ENCODE results near the gene MARS1. TPM values are rescaled to one million over a fixed set of nuclear protein-coding genes. Genes with fewer than 3 reads are reported as not detected.

Gene MARS1
- total RNA-seq, 1 donor from 2014 or later: 350 TPM

DNA sequence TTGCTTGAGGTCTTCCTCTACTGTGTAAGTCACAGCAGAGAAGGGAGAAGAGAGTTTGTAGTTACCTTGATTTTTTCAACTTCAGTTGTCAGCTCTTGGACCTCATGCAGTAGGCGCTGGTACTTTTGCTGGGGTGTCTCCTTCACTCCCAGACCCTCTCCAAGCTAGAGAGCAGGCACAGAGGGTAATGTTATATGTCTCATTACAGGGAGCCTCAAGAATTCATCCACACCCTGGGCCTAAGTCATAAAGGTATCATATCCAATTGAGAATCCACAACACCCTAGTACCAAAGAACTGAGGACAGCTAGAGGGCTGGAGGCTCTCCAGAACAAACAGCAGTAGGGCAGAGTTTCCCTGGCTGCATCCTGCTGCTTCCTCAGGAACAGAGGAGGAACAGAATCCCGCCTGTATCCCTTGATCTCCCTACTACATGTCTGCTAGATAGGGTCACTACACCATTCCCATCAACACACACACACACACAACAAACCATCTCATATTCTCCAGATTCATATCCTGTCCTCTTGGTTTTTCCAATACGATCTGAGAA, 47.2 kb downstream of the MARS1 start:
- no peak overlapping the region for H3K4me3 Mint-ChIP-seq (ENCODE audit: unreplicated experiment)
- no peaks in the 10 kb centered on the region for H3K27me3 Mint-ChIP-seq (ENCODE audit: low read depth)
- H3K9me3 Mint-ChIP-seq (ENCODE audit: low read depth): no peaks in the 10 kb centered on the region
- TF ChIP-seq, protein P1, sequence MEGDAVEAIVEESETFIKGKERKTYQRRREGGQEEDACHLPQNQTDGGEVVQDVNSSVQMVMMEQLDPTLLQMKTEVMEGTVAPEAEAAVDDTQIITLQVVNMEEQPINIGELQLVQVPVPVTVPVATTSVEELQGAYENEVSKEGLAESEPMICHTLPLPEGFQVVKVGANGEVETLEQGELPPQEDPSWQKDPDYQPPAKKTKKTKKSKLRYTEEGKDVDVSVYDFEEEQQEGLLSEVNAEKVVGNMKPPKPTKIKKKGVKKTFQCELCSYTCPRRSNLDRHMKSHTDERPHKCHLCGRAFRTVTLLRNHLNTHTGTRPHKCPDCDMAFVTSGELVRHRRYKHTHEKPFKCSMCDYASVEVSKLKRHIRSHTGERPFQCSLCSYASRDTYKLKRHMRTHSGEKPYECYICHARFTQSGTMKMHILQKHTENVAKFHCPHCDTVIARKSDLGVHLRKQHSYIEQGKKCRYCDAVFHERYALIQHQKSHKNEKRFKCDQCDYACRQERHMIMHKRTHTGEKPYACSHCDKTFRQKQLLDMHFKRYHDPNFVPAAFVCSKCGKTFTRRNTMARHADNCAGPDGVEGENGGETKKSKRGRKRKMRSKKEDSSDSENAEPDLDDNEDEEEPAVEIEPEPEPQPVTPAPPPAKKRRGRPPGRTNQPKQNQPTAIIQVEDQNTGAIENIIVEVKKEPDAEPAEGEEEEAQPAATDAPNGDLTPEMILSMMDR (IDR thresholded peaks at IDR 0.05): no peak
- H3K4me1 Mint-ChIP-seq (ENCODE audit: low read depth): peaks cover 9% of the 10 kb centered on the region
- DNase-seq (ENCODE audit: low spot score): no peak
- no peak overlapping the region for H3K27ac Mint-ChIP-seq (ENCODE audit: unreplicated experiment)
- H3K36me3 Mint-ChIP-seq (ENCODE audit: low read depth): peaks cover 34% of the 10 kb centered on the region

DNA sequence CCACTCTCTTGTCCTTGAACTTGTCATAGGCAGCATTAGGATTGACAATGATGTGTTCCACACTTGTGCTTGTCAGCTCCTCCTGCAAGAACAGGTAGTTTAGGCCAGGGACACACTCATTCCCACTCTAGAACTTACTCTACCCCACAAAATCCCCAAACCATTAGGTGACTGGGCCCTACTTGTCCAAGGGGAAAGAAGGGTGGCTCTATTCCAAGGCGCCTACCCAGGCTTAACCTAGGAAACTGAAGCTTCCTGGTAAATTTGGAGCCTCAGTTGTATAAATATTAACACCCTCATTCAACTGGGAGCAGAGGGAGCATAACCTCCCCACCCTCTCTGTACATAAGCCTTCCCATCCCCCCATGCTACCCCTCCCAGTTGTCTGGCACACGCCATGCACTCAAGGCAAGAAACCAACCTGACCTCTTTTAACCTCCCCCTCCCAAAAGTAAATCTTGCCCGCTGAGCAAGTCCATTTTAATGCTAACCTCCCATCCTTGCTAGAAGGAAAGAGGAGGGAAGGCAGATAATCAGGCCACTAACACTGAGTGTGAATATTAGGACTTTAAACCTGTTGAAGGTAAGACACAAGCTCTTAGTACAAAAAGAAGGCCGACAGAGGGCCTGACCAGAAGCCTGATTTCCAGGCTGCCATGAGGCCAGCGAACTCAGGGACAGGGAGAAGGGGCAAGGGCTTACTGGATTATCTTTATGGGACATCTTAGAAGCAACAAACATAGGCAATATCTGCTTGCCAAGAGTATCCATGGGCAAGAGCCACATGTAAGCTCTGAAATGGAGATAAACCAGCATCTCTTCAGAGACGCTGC, 48.1 kb downstream of the MARS1 start:
- H3K4me1 Mint-ChIP-seq (ENCODE audit: low read depth): peaks cover 11% of the 10 kb centered on the region
- H3K27ac Mint-ChIP-seq (ENCODE audit: unreplicated experiment): peak overlapping the region; percentile 42
- no peak for DNase-seq (ENCODE audit: low spot score)
- H3K36me3 Mint-ChIP-seq (ENCODE audit: low read depth): peaks cover 35% of the 10 kb centered on the region
- no peaks in the 10 kb centered on the region for H3K9me3 Mint-ChIP-seq (ENCODE audit: low read depth)
- no peak overlapping the region for H3K4me3 Mint-ChIP-seq (ENCODE audit: unreplicated experiment)
- TF ChIP-seq, protein P1 (IDR thresholded peaks at IDR 0.05): no peak
- H3K27me3 Mint-ChIP-seq (ENCODE audit: low read depth): no peaks in the 10 kb centered on the region

DNA sequence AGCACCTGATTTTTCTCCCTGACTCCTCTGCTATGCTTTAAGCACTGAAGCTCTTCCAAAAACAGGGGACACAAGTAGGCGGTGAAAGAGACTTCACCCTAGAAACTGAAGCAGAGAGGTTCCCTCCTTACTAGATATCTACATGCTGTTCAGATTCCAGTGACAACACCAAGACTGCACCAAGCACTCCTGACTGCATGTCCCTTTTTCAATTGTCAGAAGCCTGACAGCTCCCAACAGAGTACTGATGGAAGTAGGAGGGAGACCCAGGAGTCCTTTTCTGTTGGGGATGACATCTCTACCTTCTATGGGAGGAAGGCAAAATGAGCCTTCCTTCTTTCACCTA, 48.7 kb downstream of the MARS1 start:
- Mint-ChIP-seq H3K27ac (ENCODE audit: unreplicated experiment) (peak overlapping the region; percentile 54), H3K4me1 (ENCODE audit: low read depth) (peaks cover 15% of the 10 kb centered on the region), H3K4me3 (ENCODE audit: unreplicated experiment) (no peak overlapping the region), H3K36me3 (ENCODE audit: low read depth) (peaks cover 36% of the 10 kb centered on the region), H3K9me3 (ENCODE audit: low read depth) (no peaks in the 10 kb centered on the region), H3K27me3 (ENCODE audit: low read depth) (no peaks in the 10 kb centered on the region)
- TF ChIP-seq, protein P1 (IDR thresholded peaks at IDR 0.05): no peak
- DNase-seq (ENCODE audit: low spot score): no peak

DNA sequence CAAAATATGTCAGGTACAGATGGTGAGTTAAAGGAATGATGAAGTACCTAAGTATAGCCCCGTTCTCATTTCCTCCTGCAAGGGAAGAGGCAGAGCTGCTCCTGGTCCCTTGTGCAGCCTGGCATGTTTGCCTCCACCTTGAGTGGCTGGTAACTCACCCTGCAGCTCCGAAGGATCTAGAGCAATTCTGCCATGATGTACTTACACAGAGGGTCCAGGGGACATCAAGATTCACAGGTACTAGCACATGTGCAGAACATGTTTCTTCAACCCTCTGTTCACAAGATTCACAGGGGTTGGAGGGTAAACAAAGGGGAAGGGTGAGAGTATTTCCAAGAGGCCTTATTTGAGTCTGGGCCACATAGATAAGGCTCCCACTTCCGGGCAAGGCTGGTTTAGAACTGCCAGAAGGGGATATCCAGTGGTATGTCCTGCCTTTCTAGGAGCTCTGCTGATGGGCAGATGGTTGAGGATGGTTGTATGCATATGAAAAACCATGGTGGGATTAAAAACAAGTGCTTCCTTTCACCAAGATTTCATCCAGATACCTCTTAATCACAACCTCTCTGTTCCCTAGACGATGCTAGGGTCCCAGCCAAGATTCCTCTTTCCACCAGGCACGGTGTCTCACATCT, 51.4 kb downstream of the MARS1 start:
- TF ChIP-seq, protein P1 (IDR thresholded peaks at IDR 0.05): no peak
- no peak for DNase-seq (ENCODE audit: low spot score)
- H3K9me3 Mint-ChIP-seq (ENCODE audit: low read depth): no peaks in the 10 kb centered on the region
- peaks cover 20% of the 10 kb centered on the region for H3K36me3 Mint-ChIP-seq (ENCODE audit: low read depth)
- no peak overlapping the region for H3K27ac Mint-ChIP-seq (ENCODE audit: unreplicated experiment)
- H3K4me3 Mint-ChIP-seq (ENCODE audit: unreplicated experiment): no peak overlapping the region
- no peaks in the 10 kb centered on the region for H3K27me3 Mint-ChIP-seq (ENCODE audit: low read depth)
- H3K4me1 Mint-ChIP-seq (ENCODE audit: low read depth): peaks cover 23% of the 10 kb centered on the region

DNA sequence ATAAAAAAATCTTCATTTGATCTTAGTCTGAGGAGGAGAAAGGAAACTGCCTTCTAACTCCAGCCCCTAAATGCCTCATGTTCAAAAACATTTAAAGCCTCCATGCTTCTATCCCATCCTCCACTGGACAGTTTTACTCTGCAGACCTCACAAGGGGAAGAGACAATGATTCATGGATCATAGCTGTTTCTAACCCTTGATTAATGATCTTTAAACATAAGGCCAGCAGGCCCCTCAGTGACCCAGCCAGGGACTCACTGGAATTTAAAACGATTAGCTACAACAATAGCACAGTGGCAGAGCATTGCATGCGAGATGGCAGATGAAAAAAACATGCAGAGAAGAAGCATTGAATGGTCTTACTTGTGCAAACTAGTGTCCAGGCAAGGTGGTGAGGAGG, 53.1 kb downstream of the MARS1 start:
- peaks cover 11% of the 10 kb centered on the region for H3K36me3 Mint-ChIP-seq (ENCODE audit: low read depth)
- no peak for DNase-seq (ENCODE audit: low spot score)
- no peak overlapping the region for H3K27ac Mint-ChIP-seq (ENCODE audit: unreplicated experiment)
- H3K4me3 Mint-ChIP-seq (ENCODE audit: unreplicated experiment): no peak overlapping the region
- H3K4me1 Mint-ChIP-seq (ENCODE audit: low read depth): peaks cover 31% of the 10 kb centered on the region
- H3K9me3 Mint-ChIP-seq (ENCODE audit: low read depth): no peaks in the 10 kb centered on the region
- TF ChIP-seq, protein P1 (IDR thresholded peaks at IDR 0.05): no peak
- H3K27me3 Mint-ChIP-seq (ENCODE audit: low read depth): no peaks in the 10 kb centered on the region

Measured in chondrocyte (in vitro differentiated cells).